WERI-Rb-1 (cell line): ENCODE data around the gene NAGPA.

Experiments
- DNase-seq: peaks from one replicate; pipeline ENCODE4 v3.0.0-alpha.2; 2020
- H3K27ac ChIP-seq: fragments of 250-450 bp; sonication (Bioruptor Pico); 2 replicates; pipeline ENCODE4 v1.5.1; 2020; ENCODE audit warnings: mild to moderate bottlenecking, moderate library complexity
- H3K27me3 ChIP-seq: fragments of 250-450 bp; sonication (Bioruptor Pico); 2 replicates; pipeline ENCODE4 v1.5.1; 2021; ENCODE audit warnings: mild to moderate bottlenecking, low read depth, moderate library complexity; ENCODE audit not compliant: insufficient read depth, severe bottlenecking
- H3K36me3 ChIP-seq: fragments of 250-450 bp; sonication (Bioruptor Pico); 2 replicates; pipeline ENCODE4 v1.5.1; 2020; ENCODE audit warnings: mild to moderate bottlenecking, moderate library complexity
- H3K4me3 ChIP-seq: 2 replicates; pipeline ENCODE4 v1.5.1; 2011; ENCODE audit warnings: low read depth, mild to moderate bottlenecking, control low read depth, low read length
- H3K9me3 ChIP-seq: fragments of 250-450 bp; sonication (Bioruptor Pico); 2 replicates; pipeline ENCODE4 v1.5.1; 2021; ENCODE audit warnings: mild to moderate bottlenecking, moderate library complexity; ENCODE audit not compliant: severe bottlenecking
- CTCF ChIP-seq: IDR thresholded peaks from 2 replicates; pipeline ENCODE4 v1.5.1; 2011; ENCODE audit warnings: low read depth, mild to moderate bottlenecking, control low read depth, inconsistent platforms, low read length

NAGPA gene

GRCh38 chr16:4989391-4990006, 44.2 kb downstream of the NAGPA start:
- TF ChIP-seq CTCF, result no peak
- H3K4me3 ChIP-seq, result no peak overlapping the region
- H3K27me3 ChIP-seq, result no peaks in the 10 kb centered on the region
- no peak for DNase-seq
- H3K27ac ChIP-seq, result no peak overlapping the region
- no peaks in the 10 kb centered on the region for H3K9me3 ChIP-seq
- H3K36me3 ChIP-seq, result no peaks in the 10 kb centered on the region

DNA sequence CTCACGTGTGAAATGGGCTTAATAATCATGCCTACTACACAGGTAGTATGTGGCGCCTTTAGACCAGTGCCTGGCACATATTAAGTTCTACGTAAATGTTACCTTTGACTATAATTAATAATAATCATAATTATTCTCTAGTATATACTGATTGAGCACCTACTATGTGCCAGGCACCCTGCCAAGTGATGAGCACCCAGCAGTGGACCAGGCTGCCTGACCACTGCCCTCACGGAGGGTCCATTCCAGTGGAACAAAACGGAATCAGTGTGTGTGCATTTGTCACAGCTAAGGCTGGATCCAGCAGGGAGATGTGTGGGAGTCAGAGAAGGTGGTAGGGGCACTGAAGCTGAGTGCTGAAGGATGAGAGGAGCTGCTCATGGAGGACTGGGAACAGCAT, 45.1 kb downstream of the NAGPA start:
- H3K36me3 ChIP-seq, result no peaks in the 10 kb centered on the region
- no peak for TF ChIP-seq CTCF
- H3K27me3 ChIP-seq, result no peaks in the 10 kb centered on the region
- H3K27ac ChIP-seq, result no peak overlapping the region
- H3K9me3 ChIP-seq, result no peaks in the 10 kb centered on the region
- no peak overlapping the region for H3K4me3 ChIP-seq
- DNase-seq, result no peak

DNA sequence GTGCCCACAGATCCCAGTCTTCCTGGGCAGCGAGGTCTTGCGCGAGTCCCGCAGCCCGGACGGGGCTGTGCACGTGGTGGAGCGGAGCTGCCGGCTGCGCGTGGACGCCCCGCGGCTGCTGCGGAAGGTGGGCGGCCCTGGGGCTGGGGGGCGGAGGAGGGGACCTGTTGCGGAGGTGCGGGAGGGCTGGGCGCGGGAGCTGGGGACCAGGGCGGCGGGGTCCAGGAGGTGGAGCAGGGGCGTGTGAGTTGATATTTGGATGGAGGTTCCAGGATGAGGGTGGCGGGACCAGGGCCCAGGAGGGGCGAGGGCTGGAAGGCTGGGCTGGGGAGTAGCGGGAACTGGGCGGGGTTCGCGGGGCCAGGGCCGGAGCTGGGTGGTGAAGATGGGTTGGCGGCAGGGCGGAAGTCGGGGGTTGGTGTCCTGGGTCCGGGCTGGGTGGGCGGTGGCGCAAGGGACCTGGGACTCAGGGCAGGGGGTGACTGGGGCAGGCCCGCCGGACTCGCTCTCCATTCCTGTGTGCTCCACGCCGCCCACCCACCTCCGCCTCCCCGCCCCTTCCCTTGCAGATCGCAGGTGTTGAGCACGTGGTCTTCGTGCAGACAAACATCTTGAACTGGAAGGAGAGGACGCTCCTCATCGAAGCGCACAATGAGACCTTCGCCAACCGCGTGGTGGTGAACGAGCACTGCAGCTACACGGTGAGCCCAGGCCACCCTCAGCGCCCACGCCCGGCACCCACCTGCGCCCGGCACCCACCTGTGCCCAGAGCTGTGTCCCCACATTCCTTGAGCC, 46.0 kb downstream of the NAGPA start:
- no peaks in the 10 kb centered on the region for H3K9me3 ChIP-seq
- no peak for TF ChIP-seq CTCF
- H3K27ac ChIP-seq, result no peak overlapping the region
- H3K4me3 ChIP-seq, result no peak overlapping the region
- no peak for DNase-seq
- no peaks in the 10 kb centered on the region for H3K36me3 ChIP-seq
- H3K27me3 ChIP-seq, result no peaks in the 10 kb centered on the region

DNA sequence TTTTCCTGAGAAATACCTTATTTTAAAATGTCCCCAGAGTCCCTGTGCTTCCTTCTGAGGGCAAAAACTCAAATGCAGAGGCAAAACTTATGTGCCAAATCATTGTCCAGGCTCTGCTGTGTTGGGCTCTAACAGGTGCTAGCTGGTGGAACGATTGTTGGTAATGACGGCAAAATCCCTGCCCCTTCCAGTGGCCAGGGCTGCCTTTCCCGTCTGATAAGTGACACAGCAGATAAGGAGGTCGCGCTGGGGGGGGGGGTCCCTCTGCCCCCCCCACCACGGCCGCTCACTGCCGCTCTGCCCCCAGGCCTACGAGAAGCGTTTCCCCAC, 46.5 kb downstream of the NAGPA start:
- H3K9me3 ChIP-seq, result no peaks in the 10 kb centered on the region
- H3K36me3 ChIP-seq, result no peaks in the 10 kb centered on the region
- DNase-seq, result no peak
- H3K27me3 ChIP-seq, result no peaks in the 10 kb centered on the region
- no peak overlapping the region for H3K4me3 ChIP-seq
- H3K27ac ChIP-seq, result no peak overlapping the region
- no peak for TF ChIP-seq CTCF

DNA sequence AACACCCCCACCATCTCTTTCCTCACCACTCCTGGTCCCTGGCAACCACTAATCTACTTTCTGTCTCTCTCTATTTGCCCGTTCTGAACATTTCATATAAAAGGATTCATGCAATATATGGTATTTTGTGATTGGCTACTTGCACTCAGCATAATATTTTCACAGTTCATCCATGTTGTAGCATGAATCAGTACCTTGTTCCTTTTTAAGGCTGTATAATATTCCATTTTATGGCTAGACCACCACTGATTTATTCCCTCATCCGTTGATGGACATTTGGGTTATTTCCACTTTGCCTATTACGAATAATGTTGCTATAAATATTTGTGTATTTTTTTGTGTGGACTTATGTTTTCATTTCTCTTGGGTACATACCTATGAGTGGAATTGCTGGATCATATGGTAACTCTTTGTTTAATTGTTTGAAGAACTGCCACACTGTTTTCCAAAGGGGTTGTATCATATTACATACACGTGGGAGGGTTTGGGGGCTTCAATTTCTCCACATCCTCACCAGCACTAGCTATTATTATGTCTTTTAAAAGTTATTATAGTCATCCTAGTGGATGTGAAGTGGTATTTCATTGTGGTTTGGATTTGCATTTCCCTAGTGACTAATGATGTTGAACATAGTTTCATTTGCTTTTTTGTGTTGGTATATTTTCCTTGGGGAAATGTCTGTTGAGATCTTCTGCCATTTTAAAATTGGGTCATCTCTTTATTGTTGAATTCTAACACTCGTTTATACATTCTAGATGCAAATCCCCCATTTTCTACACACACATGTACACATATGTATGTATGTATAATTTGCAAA, 49.4 kb downstream of the NAGPA start:
- Histone ChIP-seq H3K36me3 (no peaks in the 10 kb centered on the region), H3K27ac (no peak overlapping the region), H3K9me3 (no peaks in the 10 kb centered on the region), H3K27me3 (no peaks in the 10 kb centered on the region), H3K4me3 (no peak overlapping the region)
- no peak for TF ChIP-seq CTCF
- no peak for DNase-seq
